ENCODE results near the gene INHBE. TPM values are rescaled to one million over a fixed set of nuclear protein-coding genes. Genes with fewer than 3 reads are reported as not detected.

Gene INHBE
- polyA plus RNA-seq, 3 donors from 2014 or later = not detected

- Mint-ChIP-seq H3K27me3 (ENCODE audit: low read depth in 3 of 3) (peaks cover 0 to 2% (median under 1%) of the 10 kb centered on the region in 3 donors), H3K36me3 (peaks cover 0 to 4% (median 0%) of the 10 kb centered on the region in 3 donors), H3K9me3 (no peaks in the 10 kb centered on the region), H3K4me3 (no peak overlapping the region), H3K4me1 (no peaks in the 10 kb centered on the region), H3K27ac (no peak overlapping the region)
- no peak for DNase-seq
Measured at GRCh38 chr12:57449375-57449774, 5.7 kb upstream of the INHBE start.

GRCh38 chr12:57450057-57450456 lies 5.0 kb upstream of the INHBE start:
- DNase-seq = no peak
- no peak overlapping the region for H3K27ac Mint-ChIP-seq
- peaks cover 0 to 4% (median 0%) of the 10 kb centered on the region in 3 donors for H3K36me3 Mint-ChIP-seq
- H3K4me3 Mint-ChIP-seq = no peak overlapping the region
- H3K27me3 Mint-ChIP-seq (ENCODE audit: low read depth in 3 of 3) = peaks cover 0 to 2% (median 2%) of the 10 kb centered on the region in 3 donors
- no peaks in the 10 kb centered on the region for H3K9me3 Mint-ChIP-seq
- H3K4me1 Mint-ChIP-seq = no peaks in the 10 kb centered on the region

- Mint-ChIP-seq H3K9me3 (no peaks in the 10 kb centered on the region), H3K36me3 (peaks cover 0 to 4% (median 0%) of the 10 kb centered on the region in 3 donors), H3K27me3 (ENCODE audit: low read depth in 3 of 3) (peaks cover 0 to 4% (median 2%) of the 10 kb centered on the region in 3 donors), H3K4me3 (no peak overlapping the region), H3K4me1 (peaks cover 3 to 5% of the 10 kb centered on the region in 2 donors), H3K27ac (no peak overlapping the region)
- DNase-seq = no peak
Measured at GRCh38 chr12:57451233-57451778, 3.8 kb upstream of the INHBE start.

GRCh38 chr12:57452181-57452936 lies 2.7 kb upstream of the INHBE start:
- Mint-ChIP-seq H3K9me3 (no peaks in the 10 kb centered on the region), H3K36me3 (no peaks in the 10 kb centered on the region), H3K27ac (no peak overlapping the region), H3K27me3 (ENCODE audit: low read depth in 3 of 3) (peaks cover 0 to 4% (median 4%) of the 10 kb centered on the region in 3 donors), H3K4me1 (peaks cover 3 to 6% of the 10 kb centered on the region in 2 donors), H3K4me3 (no peak overlapping the region)
- DNase-seq = no peak

- Mint-ChIP-seq H3K27me3 (ENCODE audit: low read depth in 3 of 3) (peaks cover 0 to 4% (median 4%) of the 10 kb centered on the region in 3 donors), H3K4me1 (peaks cover 3 to 6% of the 10 kb centered on the region in 2 donors), H3K27ac (no peak overlapping the region), H3K4me3 (no peak overlapping the region), H3K36me3 (no peaks in the 10 kb centered on the region), H3K9me3 (no peaks in the 10 kb centered on the region)
- peak; percentile 40 to 47 (median 40) for DNase-seq
Measured at GRCh38 chr12:57452937-57453509, 2.1 kb upstream of the INHBE start.

GRCh38 chr12:57454213-57454565 lies 918 bp upstream of the INHBE start:
- no peak overlapping the region for H3K4me3 Mint-ChIP-seq
- H3K4me1 Mint-ChIP-seq = peaks cover 9 to 13% of the 10 kb centered on the region in 2 donors
- no peak for DNase-seq
- H3K9me3 Mint-ChIP-seq = no peaks in the 10 kb centered on the region
- no peaks in the 10 kb centered on the region for H3K36me3 Mint-ChIP-seq
- no peak overlapping the region for H3K27ac Mint-ChIP-seq
- H3K27me3 Mint-ChIP-seq (ENCODE audit: low read depth in 3 of 3) = peaks cover 3 to 4% (median 4%) of the 10 kb centered on the region in 3 donors

- H3K4me3 Mint-ChIP-seq = peak overlapping the region in 2 of 5 donors; percentile 38 to 65
- no peak overlapping the region for H3K27ac Mint-ChIP-seq
- no peaks in the 10 kb centered on the region for H3K36me3 Mint-ChIP-seq
- H3K9me3 Mint-ChIP-seq = no peaks in the 10 kb centered on the region
- DNase-seq = no peak
- H3K27me3 Mint-ChIP-seq (ENCODE audit: low read depth in 3 of 3) = peaks cover 5 to 14% (median 9%) of the 10 kb centered on the region in 3 donors
- peaks cover 18 to 27% of the 10 kb centered on the region in 2 donors for H3K4me1 Mint-ChIP-seq
Measured at GRCh38 chr12:57455374-57456144, 452 bp downstream of the INHBE start.

GRCh38 chr12:57456145-57456700 lies 1.1 kb downstream of the INHBE start:
- peak overlapping the region in 2 of 5 donors; percentile 38 to 65 for H3K4me3 Mint-ChIP-seq
- DNase-seq = peak in 2 of 3 donors; percentile 31 to 46
- peaks cover 5 to 15% (median 9%) of the 10 kb centered on the region in 3 donors for H3K27me3 Mint-ChIP-seq (ENCODE audit: low read depth in 3 of 3)
- peaks cover 21 to 33% of the 10 kb centered on the region in 2 donors for H3K4me1 Mint-ChIP-seq
- H3K36me3 Mint-ChIP-seq = no peaks in the 10 kb centered on the region
- H3K9me3 Mint-ChIP-seq = no peaks in the 10 kb centered on the region
- no peak overlapping the region for H3K27ac Mint-ChIP-seq

GRCh38 chr12:57456737-57457490 lies 1.8 kb downstream of the INHBE start:
- Mint-ChIP-seq H3K9me3 (no peaks in the 10 kb centered on the region), H3K27me3 (ENCODE audit: low read depth in 3 of 3) (peaks cover 5 to 17% (median 12%) of the 10 kb centered on the region in 3 donors), H3K27ac (no peak overlapping the region), H3K4me1 (peaks cover 27 to 40% of the 10 kb centered on the region in 2 donors), H3K4me3 (no peak overlapping the region), H3K36me3 (no peaks in the 10 kb centered on the region)
- DNase-seq = no peak

- H3K27me3 Mint-ChIP-seq (ENCODE audit: low read depth in 3 of 3) = peaks cover 9 to 20% (median 20%) of the 10 kb centered on the region in 3 donors
- H3K9me3 Mint-ChIP-seq = no peaks in the 10 kb centered on the region
- no peaks in the 10 kb centered on the region for H3K36me3 Mint-ChIP-seq
- no peak for DNase-seq
- H3K4me3 Mint-ChIP-seq = peak overlapping the region; percentile 92 to 98 (median 96)
- peaks cover 35 to 55% of the 10 kb centered on the region in 2 donors for H3K4me1 Mint-ChIP-seq
- H3K27ac Mint-ChIP-seq = peak overlapping the region; percentile 91 to 97 (median 95)
Measured at GRCh38 chr12:57458665-57459054, 3.6 kb downstream of the INHBE start.

GRCh38 chr12:57459055-57459749 lies 4.1 kb downstream of the INHBE start:
- peaks cover 9 to 23% (median 21%) of the 10 kb centered on the region in 3 donors for H3K27me3 Mint-ChIP-seq (ENCODE audit: low read depth in 3 of 3)
- H3K27ac Mint-ChIP-seq = peak overlapping the region; percentile 91 to 97 (median 95)
- peaks cover 38 to 59% of the 10 kb centered on the region in 2 donors for H3K4me1 Mint-ChIP-seq
- no peaks in the 10 kb centered on the region for H3K9me3 Mint-ChIP-seq
- H3K4me3 Mint-ChIP-seq = peak overlapping the region; percentile 92 to 98 (median 96)
- no peaks in the 10 kb centered on the region for H3K36me3 Mint-ChIP-seq
- peak; percentile 90 to 92 (median 92) for DNase-seq

- H3K4me3 Mint-ChIP-seq = peak within 1 kb of the TSS; percentile 92 to 98 (median 96)
- peak within 1 kb of the TSS; percentile 91 to 97 (median 95) for H3K27ac Mint-ChIP-seq
- no peak for DNase-seq
- H3K27me3 Mint-ChIP-seq (ENCODE audit: low read depth in 3 of 3) = peaks cover 9 to 28% (median 21%) of the 10 kb centered on the region in 3 donors
- H3K9me3 Mint-ChIP-seq = no peaks in the 10 kb centered on the region
- peaks cover 38 to 59% of the 10 kb centered on the region in 2 donors for H3K4me1 Mint-ChIP-seq
- H3K36me3 Mint-ChIP-seq = no peaks in the 10 kb centered on the region
Measured at GRCh38 chr12:57459750-57460467, 4.8 kb downstream of the INHBE start, which contains the start of gene GLI1. GLI1 (plus strand) TSS chr12:57459785; CDS start chr12:57463692, 3,907 bp downstream.

Measured in immature natural killer cell (primary cell).